GM19025 (cell line): ENCODE measurements around the gene KRTAP10-5.
"Not testable (repeated sequence)": the region's sequence is repeated elsewhere in the genome, so short reads cannot be mapped to it uniquely, and the experiment has no call there.

ENCODE experiments used
- ATAC-seq: cut with Tn5 transposase; IDR thresholded peaks from one replicate; pipeline ENCODE4 v1.9.1; 2021; ENCODE audit warnings: mild to moderate bottlenecking, low read depth, moderate library complexity; ENCODE audit not compliant: unreplicated experiment

Gene KRTAP10-5

DNA sequence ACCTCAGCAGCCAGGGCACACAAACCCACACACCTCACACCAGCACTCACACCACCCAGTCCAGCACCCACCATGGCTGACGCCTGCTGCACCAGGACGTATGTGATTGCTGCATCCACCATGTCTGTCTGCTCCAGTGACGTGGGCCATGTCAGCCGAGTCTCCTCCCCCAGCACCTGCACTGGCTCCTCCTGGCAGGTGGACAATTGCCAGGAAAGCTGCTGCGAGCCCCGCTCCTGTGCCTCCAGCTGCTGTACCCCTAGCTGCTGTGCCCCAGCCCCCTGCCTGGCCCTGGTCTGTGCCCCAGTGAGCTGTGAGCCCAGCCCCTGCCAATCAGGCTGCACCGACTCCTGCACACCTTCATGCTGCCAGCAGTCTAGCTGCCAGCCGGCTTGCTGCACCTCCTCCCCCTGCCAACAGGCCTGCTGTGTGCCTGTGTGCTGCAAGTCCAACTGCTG, 31.7 kb upstream of the KRTAP10-5 start, which contains the start of gene KRTAP10-8:
TSS of gene KRTAP10-8 (plus strand) at position 51 of the 458 bp plus-strand sequence. CDS start at position 73, 22 bp downstream.
- no peak for ATAC-seq

DNA sequence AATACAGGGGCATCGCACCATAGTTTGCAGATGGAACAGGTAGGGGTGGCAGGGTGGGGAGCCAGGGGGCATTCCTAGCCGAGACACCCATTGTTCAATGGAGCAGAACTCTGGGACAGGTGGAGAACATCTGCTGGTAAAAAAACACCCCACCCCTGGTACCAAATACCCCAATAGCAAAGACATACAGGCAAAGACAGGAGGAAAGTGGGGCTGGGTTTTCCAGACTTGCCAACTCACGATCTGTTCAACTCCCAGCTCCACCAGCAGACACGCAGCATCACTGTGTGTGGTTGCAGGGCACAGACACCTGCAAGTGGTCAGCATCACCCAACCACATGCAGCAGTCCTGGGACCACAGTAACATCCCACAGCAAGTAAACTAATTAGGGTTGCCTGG, 31.1 kb upstream of the KRTAP10-5 start:
- no peak for ATAC-seq

DNA sequence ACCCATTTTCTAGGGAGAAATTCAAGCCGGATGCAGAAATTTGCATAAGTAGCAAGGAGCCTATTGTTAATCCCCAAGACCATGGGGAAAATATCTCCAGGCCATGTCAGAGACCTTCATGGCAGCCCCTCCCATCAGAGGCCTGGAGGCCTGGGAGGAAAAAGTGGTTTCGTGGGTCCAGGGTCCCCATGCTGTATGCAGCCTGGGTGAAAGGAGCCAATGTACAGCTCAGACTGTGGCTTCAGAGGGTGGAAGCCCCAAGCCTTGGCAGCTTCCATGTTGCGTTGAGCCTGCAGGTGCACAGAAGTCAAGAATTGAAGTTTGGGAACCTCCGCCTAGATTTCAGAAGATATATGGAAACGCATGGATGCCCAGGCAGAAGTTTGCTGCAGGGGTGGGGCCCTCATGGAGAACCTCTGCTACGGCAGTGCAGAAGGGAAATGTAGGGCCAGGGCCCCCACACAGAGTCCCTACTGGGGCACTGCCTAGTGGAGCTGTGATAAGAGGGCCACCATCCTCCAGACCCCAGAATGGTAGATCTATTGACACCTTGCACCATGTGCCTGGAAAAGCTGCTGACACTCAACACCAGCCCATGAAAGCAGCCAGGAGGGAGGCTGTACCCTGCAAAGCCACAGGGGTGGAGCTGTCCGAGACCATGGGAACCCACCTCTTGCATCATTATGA, 29.9 kb upstream of the KRTAP10-5 start:
- ATAC-seq, result not testable (repeated sequence)

DNA sequence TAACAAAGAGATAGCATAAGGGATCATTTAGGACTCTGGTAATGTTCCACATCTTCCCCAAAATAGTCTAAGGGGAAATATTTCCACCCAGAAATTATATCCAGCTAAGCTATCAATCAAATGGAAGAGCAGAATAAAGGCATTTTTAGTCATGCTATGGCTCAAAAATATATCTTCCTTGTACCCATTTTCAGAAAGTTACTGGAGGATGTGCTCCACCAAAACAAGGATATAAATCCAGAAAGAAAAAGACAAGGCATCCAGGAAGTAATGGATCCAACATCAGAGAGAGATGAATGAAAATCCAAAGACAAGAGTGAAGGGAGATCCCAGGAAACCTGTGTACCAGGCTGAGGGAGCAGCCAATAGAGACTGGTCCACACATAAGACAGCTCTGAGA, 28.8 kb upstream of the KRTAP10-5 start:
- no peak for ATAC-seq

DNA sequence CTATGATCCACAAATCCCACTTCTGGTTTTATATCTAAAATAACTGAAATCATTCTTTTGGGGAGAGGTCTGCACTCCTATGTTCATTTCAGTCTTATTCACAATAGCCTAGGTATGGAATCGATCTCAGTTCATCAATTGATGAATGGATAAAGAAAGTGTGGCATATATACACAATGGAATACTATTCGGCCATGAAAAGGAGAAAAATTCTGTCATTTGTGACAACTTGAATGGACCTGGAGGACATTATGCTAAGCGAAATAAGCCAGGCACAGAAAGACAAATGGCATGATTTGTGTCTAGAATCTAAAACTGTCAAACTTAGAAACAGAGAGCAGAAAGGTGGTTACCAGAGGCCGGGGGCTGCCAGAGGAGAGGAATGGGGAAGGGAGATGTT, 26.1 kb upstream of the KRTAP10-5 start:
- ATAC-seq, result no peak

DNA sequence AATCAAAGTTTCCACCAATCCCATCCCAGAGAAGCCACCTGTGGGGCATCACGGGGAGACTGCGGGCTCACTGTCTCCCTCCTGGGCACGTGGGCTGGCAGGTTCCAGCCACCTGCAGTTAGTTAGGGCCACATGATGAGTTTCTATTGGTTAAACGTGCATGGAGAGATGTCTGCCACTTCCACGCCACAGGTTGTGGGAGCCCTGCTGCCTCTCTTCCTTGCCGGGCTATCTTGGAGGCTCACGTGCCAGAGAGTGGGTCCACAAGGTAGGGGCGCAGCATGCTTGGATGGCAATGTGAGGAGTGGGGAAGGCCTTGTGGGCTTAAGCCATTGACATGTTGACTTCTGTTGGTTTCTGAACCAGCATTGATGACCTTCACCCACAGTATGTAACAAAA, 23.5 kb upstream of the KRTAP10-5 start:
- no peak for ATAC-seq

DNA sequence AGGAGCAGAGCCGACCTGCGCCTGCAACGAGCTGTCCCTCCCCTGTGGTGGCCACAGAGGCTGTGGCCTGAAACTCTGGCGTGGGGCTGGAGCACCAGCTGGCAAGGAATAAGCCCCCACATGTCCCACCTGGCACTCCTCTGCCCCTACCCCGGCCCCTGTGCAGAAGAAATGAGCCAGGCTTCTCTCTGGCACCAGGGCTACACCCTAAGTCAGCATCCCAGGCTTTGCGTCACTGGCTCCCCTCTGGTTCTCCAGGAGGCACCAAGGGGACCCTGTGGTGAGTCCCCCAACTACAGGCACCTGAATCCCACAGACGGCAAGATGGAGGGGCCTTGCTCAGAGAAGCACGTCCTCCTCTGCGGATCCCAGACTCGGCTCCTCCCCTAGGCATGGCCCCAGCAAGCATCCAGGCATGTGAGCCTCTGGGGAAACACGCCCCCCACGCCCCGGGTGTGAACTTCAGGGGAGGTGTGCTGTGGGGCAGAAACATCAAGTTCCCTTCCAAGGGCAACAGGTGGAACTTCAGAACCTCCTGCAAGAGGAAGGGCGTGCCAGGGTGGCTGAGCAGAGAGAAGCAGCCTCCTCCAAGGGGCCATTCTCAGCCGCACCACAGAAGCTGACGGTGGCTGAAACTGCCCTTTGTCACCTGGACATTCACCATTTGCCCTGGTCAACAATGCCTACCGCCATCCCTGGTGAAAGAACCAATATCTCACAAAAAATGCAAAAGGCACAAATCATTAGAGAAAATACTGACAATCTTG, 22.9 kb upstream of the KRTAP10-5 start:
- no peak for ATAC-seq

DNA sequence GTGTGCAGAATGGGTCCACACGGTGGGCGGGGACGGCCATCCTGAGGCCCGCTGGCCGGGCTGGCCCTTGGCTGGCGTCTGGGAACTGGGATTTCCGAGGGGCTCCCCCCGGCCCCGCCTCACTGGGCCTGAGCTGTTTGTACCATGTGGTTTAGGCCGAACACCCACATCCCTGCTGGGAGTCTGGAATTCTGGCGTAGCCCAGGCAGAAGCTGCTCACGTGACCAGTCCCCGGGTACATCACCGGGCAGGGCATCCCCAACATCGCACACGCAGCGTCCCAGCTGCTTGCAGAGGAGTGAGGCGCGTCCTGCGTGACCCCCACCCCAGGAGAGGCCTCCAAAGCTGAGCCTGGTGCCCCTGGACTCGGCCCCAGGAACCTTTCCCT, 22.1 kb upstream of the KRTAP10-5 start:
- ATAC-seq, result no peak

DNA sequence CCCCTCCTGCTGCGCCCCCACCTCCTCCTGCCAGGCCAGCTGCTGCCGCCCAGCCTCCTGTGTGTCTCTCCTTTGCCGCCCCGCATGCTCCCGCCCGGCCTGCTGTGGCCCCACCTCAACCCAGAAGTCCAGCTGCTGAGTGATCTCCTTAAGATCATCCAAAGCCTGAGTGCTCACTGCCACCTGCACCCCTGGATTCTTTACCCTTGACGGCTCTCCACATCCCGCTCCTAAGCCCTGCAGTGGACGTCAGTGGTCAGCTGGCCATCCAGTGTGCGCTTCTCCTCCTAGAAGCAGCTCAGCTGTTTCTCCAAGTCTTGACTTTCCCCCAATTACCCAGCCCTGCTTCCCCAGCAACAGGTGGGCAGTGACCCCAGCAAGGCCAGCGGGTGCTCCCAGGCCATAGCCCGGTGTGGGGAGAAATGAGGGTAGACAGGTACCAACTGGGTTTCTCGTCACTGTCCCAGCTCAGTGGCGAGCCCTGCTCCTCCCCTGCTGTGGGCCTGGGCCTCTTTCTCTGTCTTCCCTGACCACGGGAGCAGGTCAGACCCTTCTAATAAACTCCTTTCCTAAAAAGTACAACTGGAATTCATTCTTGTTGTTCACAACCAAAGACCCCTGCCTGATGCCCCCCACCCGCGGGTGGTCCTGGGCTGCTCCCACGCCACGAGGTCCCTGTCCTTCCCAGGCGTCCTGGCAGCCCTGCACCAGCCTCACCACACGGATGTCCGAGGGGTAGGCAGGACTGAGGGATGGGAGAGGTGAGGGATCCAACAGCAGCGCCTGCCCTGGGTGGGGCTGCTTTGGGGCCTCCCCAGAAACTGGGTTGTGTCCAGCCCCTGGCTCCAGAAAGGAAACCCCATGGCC, 21.4 kb upstream of the KRTAP10-5 start:
- no peak for ATAC-seq

DNA sequence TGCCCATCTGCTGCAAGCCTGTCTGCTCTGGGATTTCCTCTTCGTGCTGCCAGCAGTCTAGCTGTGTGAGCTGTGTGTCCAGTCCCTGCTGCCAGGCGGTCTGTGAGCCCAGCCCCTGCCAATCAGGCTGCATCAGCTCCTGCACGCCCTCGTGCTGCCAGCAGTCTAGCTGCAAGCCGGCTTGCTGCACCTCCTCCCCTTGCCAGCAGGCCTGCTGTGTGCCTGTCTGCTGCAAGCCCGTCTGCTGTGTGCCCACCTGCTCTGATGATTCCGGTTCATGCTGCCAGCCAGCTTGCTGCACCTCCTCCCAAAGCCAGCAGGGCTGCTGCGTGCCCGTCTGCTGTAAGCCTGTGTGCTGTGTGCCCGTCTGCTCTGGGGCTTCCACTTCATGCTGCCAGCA, 20.7 kb upstream of the KRTAP10-5 start:
- not testable (repeated sequence) for ATAC-seq

DNA sequence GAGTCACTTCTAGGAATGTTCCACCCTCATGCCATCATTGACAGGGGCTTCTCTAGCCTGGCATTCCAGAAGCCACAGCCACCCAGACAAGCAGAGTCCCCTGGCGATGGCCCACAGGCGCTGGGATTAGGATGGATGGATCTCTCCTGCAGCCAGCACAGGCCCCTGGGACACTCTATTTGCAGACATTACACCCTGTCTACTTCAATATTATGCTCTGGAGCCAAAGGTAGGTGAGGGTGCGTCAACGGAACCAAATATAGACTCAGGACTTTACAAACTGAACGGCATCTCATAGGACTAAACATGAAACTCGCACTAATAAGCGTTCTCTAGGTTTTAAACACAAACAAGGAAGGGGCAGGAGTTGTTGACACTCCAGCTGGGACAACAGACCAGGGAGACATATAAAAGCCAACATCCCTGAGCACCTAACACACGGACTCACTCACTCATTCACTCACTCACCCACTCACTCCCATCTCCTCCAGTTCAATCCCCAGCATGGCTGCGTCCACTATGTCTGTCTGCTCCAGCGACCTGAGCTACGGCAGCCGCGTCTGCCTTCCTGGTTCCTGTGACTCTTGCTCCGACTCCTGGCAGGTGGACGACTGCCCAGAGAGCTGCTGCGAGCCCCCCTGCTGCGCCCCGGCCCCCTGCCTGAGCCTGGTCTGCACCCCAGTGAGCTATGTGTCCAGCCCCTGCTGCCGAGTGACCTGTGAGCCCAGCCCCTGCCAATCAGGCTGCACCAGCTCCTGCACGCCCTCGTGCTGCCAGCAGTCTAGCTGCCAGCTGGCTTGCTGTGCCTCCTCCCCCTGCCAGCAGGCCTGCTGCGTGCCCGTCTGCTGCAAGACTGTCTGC, 19.9 kb upstream of the KRTAP10-5 start, which contains the start of gene KRTAP10-7:
TSS of gene KRTAP10-7 (plus strand) at position 480 of the 861 bp plus-strand sequence. CDS start at position 505, 25 bp downstream.
- not testable (repeated sequence) for ATAC-seq

DNA sequence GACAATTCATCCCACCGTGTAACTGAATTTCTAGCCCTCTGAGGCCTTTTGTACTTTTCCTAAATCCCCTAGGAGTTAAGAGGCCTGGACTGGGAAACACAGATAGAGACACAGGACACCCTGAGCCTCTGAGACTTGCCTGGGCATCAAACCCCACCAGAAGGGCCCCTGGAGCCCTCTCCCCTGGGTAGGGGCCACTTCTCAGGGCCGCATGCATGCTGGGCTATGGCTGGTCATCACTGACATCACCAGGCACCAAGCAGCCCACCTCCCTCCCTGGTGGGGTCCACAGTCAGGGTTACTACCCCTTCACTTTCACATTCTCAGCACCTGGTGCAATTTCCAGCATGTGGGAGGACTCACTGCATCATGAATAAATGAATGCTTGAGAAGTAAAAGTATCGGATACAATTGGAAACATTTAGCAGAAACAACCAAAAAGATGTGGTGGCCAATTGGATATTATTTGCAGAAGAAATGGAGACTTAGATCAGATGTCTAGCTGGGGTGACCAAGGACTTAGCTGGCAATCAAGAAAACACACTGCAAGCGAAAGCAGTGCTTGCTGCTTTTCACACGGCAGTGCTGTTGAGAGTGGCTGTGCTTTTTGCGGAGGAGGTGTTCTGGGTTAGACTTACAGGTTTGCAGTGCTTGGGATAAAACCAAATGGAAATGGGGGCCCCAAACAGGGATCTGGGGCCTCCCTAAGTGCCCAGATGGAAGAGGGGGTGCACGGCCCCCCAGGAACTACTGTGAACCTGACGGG, 19.0 kb upstream of the KRTAP10-5 start:
- ATAC-seq, result no peak

DNA sequence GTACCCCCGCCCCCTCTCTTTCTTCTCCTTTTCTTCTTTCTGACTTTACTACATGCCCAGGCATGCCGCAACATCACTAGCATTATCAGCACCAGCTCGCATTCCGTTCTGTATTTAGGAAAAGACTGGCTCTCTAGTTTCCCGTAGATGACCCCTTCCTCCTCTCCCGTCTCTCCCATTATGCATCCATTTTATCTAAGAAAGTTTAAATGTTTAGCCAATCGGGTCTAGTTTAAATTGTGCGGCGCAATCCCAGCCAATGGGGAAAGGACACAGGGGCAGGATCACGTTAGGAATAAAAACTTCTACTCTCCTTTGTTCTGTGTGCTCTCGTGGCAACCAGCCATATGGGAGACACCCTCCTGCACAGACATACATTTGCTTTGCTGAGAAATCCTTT, 17.7 kb upstream of the KRTAP10-5 start:
- ATAC-seq, result no peak

DNA sequence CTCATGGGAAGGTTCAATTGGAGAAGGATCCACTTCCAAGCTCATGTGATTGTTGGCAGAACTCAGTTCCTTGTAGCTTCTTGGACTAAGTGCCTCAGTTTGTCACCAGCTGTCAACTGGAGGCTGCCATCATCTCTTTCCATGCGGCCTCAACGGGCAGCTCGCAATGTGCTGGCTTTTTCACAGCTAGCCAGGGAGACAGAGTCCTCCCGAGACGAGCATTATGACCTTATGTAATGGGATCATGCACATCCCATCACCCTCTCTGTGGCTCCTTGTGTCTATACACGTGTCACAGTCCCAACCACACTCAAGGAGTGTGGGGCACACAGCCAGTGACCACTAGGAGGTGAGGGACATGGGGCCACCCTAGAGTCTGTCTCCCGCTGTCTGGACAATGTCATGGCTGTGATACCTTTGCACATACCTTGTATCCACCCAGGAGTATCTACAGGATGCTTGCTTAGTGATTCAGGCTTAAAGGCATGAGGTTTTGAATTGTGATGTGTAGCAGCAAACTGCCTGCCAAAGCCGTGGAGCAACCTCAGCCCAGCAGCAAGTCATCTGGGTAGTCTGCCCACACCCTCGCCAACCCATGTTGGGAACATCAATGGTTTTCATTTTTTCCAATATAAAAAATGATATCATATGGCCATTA, 15.8 kb upstream of the KRTAP10-5 start:
- ATAC-seq, result no peak

DNA sequence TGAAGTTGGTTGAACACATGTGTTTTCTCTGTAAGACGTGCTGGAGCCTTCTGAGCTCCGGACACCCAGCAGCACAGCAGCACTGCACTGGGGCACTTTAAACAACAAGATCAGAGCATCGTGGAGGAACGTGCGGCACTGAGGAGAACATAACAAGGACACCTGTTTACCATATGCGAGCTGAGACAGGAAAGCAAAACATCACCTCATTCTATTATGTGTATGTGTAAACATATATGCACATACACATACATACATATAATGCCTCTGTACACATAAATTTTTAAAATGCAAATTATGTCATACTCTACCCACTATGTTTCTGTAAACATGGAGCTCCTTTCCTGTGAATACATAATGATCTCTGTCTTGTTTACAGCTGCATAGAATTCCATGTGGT, 15.1 kb upstream of the KRTAP10-5 start:
- ATAC-seq, result no peak

DNA sequence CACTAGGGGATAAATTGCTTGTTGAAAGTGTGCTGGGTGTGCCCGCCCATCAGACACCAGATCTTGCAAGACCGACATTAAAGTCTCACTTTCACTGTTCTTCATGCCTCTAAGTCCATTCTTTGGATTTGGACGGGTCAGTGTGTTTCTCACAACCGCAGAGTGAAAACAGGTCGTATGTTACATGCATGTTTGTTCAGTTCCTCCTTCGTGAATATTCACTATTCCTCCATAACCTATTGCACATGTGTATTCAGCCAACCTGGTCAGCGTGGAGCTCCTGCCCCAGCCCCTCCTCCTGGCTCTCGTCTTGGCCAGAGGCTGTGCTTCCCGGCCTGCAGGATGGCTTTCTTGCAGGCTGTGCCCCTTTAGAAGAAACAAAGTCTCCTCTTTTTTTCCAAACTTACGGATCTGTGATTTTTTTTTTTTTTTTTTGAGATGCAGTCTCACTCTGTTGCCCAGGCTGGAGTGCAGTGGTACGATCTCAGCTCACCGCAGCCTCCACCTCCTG, 14.1 kb upstream of the KRTAP10-5 start:
- no peak for ATAC-seq

DNA sequence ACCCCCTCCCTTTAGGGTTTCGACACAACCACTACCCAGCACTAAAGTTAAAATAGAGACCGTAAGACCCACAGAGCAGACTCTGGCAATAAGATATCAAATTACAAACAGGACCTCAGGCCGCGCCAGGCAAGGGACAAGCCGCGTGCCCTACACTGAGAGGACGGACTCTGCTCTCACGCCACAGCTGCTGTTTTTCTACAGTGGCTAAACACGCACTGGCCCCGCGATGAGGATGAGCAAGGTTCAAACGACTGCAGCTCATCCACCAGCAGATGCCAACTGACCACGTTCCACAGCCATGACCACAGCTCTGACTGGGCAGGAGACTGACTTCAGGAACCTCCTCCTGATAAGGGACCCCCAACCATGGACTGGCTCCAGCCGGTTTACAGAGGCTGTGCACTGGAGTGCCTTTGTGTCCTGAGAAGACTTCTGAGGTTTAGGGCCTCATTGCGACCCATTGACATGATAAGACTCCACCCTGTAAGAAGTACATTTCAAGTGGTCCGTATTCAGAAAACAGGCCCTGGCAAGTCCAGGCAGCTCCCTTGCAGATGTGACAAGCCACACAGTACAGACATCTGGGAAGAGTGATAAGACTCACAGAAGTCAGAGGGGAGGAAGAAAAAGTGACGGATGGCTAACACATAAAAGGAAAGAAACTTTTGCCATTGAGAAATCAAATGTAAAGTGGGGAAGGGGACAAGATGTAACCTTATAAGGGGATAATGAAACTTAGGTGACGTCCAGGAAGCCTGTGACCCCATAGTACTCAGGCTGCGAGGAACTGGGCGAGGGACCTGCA, 13.4 kb upstream of the KRTAP10-5 start:
- no peak for ATAC-seq
